ENCODE measurements around the gene HIPK1.

GRCh38 chr1:113890816-113891215 is 38.3 kb upstream of the HIPK1 start:
- no peak for TF ChIP-seq CTCF (IDR thresholded peaks at IDR 0.05; ENCODE audit: insufficient read depth, low read length, poor library complexity, severe bottlenecking)
- TF ChIP-seq EZH2phosphoT487 (conservative IDR thresholded peaks at IDR 0.05; ENCODE audit: low read length): no peak

Data from SU-DHL-6 (cell line).